ENCODE data around the gene DPP7.

GRCh38 chr9:137138722-137139467, 24.4 kb upstream of the DPP7 start, which contains the start of gene GRIN1:
- peak; percentile 77 for TF ChIP-seq REST (IDR thresholded peaks at IDR 0.05; ENCODE audit: unreplicated experiment)
- TF ChIP-seq CREB1 (CRISPR knock-in tag; IDR thresholded peaks at IDR 0.05; ENCODE audit: low read depth), result no peak; the same call in 1 of the 2 replicates
